Stimulated activated memory B cell treated with anti-CD40 and anti-IgM and Interleukin-4, amounts not matched to agents 10 μg/mL and 1 μg/mL and 100 μg/mL, for 72 hours (primary cell): ENCODE data around the gene WWOX.

Source experiments
- ATAC-seq: fragments of 150-1000 bp; cut with Tn5 transposase; 2 replicates; pipeline ENCODE4 v1.10.0; 2021
- H3K27ac Mint-ChIP-seq: one replicate; pipeline ENCODE4 v1.8.0; 2022; ENCODE audit warnings: mild to moderate bottlenecking, mixed read lengths
- H3K27me3 Mint-ChIP-seq: one replicate; pipeline ENCODE4 v1.8.0; 2022; ENCODE audit warnings: mixed read lengths
- H3K36me3 Mint-ChIP-seq: one replicate; pipeline ENCODE4 v1.8.0; 2022; ENCODE audit warnings: mixed read lengths
- H3K4me1 Mint-ChIP-seq: one replicate; pipeline ENCODE4 v1.8.0; 2022; ENCODE audit warnings: mixed read lengths
- H3K4me3 Mint-ChIP-seq: one replicate; pipeline ENCODE4 v1.8.0; 2022; ENCODE audit warnings: mild to moderate bottlenecking, moderate library complexity, mixed read lengths
- H3K9me3 Mint-ChIP-seq: one replicate; pipeline ENCODE4 v1.8.0; 2022; ENCODE audit warnings: mixed read lengths

Gene WWOX

DNA sequence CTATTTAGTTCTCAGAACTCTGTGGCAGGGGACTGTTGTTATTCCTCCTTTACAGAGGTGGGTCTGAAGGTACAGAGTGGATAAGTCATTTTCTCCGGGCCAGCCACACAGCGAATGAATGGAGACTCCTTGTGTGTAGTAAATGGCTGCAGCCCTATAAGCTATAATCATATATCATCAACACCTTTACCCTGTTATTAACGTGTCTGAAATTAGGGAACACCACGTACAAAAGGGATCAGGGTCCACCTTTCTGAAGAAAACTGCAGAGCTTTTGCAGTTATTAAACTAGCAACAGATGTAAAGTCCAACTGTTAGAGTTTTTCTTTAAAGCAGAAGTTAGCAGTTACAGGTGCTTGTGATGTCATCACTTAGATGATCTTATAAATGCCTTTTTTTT lies 804.4 kb downstream of the WWOX start:
- Mint-ChIP-seq H3K27me3 (peaks cover 5% of the 10 kb centered on the region), H3K27ac (no peak overlapping the region), H3K9me3 (no peaks in the 10 kb centered on the region), H3K4me1 (no peaks in the 10 kb centered on the region), H3K36me3 (peaks cover 5% of the 10 kb centered on the region), H3K4me3 (no peak overlapping the region)
- ATAC-seq: no peak

DNA sequence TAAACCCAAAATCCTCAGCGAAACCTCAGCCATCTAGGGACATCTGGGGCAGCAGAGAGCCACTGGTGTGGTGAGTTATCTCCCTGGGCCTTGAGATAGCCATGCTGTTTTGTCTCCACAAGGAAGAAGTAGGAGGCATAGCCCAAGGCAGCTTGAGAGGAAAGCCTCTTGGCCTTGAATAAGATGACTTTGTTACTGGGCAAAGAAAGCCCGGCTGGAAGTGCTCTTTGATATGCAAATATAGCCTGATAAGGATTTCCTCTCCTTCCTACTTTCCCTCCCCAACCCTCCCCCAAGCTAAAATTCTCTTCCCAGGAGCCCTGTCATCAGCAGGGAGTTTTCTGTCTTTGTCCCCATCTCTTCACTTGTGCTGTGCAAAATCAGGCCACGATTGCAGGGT lies 806.7 kb downstream of the WWOX start:
- Mint-ChIP-seq H3K36me3 (peaks cover 10% of the 10 kb centered on the region), H3K27ac (no peak overlapping the region), H3K9me3 (peaks cover 3% of the 10 kb centered on the region), H3K4me1 (no peaks in the 10 kb centered on the region), H3K27me3 (no peaks in the 10 kb centered on the region), H3K4me3 (no peak overlapping the region)
- no peak for ATAC-seq

DNA sequence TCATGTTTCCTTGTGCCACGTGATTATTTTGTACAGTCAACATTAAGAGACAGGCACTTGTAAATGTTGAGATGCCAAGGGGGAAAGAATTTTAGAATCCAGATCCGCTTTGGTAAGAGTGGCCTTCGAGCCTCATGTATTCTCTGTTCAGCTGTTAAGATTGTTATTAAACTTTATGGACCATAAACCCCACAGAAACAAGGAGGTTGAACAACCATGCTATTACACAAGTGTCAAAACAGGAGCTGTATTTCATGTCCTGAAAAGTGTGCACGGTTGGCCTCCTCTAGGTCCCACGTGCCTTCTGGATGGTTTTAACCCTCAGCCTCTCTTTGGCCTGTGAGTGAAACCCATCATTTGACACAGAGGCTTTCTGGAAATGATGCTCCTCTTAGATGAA lies 809.8 kb downstream of the WWOX start:
- H3K4me3 Mint-ChIP-seq: no peak overlapping the region
- H3K27ac Mint-ChIP-seq: no peak overlapping the region
- peaks cover 6% of the 10 kb centered on the region for H3K9me3 Mint-ChIP-seq
- no peak for ATAC-seq
- no peaks in the 10 kb centered on the region for H3K4me1 Mint-ChIP-seq
- H3K36me3 Mint-ChIP-seq: peaks cover 12% of the 10 kb centered on the region
- H3K27me3 Mint-ChIP-seq: no peaks in the 10 kb centered on the region

- H3K27ac Mint-ChIP-seq: no peak overlapping the region
- peaks cover 5% of the 10 kb centered on the region for H3K4me1 Mint-ChIP-seq
- H3K27me3 Mint-ChIP-seq: no peaks in the 10 kb centered on the region
- peaks cover 5% of the 10 kb centered on the region for H3K36me3 Mint-ChIP-seq
- peaks cover 7% of the 10 kb centered on the region for H3K9me3 Mint-ChIP-seq
- ATAC-seq: no peak
- H3K4me3 Mint-ChIP-seq: no peak overlapping the region
Measured at GRCh38 chr16:78915811-78916345, 816.4 kb downstream of the WWOX start.

DNA sequence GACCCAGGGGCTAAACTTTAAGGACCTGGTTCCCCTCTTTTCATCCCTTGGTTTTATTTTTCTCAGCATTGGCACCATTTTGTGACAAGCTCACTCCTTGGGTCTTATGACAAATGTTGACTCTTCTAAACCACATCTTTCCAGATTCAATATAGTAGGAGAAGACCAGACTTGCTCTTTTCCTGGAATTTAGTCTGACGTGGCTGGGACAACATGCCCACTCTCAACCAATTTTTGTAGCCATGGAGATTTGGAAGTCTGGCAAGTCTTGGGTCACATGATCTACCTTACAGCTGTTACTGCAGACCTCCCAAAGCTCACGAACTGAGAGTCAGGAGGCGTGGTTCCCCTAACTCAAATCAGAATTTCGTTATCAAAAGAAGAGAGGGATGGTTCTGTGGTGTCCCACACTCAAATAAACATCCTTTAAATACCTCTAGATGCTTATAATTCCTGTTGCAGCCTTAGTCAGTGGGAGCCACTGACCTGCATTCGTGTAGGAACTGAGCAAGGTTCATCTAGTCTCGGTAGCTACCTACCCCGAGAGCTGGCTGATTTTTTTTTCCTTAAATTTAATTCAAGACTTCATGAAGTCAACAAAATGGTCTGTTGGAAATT lies 817.6 kb downstream of the WWOX start:
- no peak overlapping the region for H3K27ac Mint-ChIP-seq
- ATAC-seq: no peak

GRCh38 chr16:78918805-78919305 lies 819.4 kb downstream of the WWOX start:
- H3K4me1 Mint-ChIP-seq: peaks cover 5% of the 10 kb centered on the region
- ATAC-seq: no peak
- H3K4me3 Mint-ChIP-seq: no peak overlapping the region
- H3K9me3 Mint-ChIP-seq: peaks cover 16% of the 10 kb centered on the region
- H3K27me3 Mint-ChIP-seq: no peaks in the 10 kb centered on the region
- no peak overlapping the region for H3K27ac Mint-ChIP-seq
- peaks cover 12% of the 10 kb centered on the region for H3K36me3 Mint-ChIP-seq

More for the DNA sequence above, 817.6 kb downstream of the WWOX start:
- peaks cover 12% of the 10 kb centered on the region for H3K9me3 Mint-ChIP-seq
- H3K4me1 Mint-ChIP-seq: peaks cover 5% of the 10 kb centered on the region
- H3K4me3 Mint-ChIP-seq: no peak overlapping the region
- peaks cover 5% of the 10 kb centered on the region for H3K36me3 Mint-ChIP-seq
- H3K27me3 Mint-ChIP-seq: no peaks in the 10 kb centered on the region

DNA sequence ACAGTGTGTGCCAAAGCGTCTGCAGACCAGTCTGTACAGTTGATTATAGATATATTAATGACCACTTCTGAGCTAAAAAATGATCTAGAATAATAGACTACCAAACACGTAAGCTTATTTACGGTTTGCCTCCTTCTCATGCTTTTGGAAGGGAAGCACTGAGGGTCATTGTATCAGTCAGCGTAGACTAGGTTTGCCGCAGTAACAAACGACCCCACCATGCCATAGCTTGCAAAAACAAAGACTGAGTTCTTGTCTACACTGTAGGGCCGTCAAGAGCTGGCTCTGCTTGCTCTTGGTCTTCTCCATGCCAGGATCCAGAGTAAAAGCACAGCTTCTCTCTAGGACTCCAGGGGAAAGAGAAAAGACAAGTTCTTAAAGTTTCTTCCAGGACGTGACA lies 820.4 kb downstream of the WWOX start:
- no peak for ATAC-seq
- H3K27ac Mint-ChIP-seq: no peak overlapping the region
- no peak overlapping the region for H3K4me3 Mint-ChIP-seq
- peaks cover 5% of the 10 kb centered on the region for H3K4me1 Mint-ChIP-seq
- H3K36me3 Mint-ChIP-seq: peaks cover 12% of the 10 kb centered on the region
- H3K9me3 Mint-ChIP-seq: peaks cover 12% of the 10 kb centered on the region
- H3K27me3 Mint-ChIP-seq: no peaks in the 10 kb centered on the region

DNA sequence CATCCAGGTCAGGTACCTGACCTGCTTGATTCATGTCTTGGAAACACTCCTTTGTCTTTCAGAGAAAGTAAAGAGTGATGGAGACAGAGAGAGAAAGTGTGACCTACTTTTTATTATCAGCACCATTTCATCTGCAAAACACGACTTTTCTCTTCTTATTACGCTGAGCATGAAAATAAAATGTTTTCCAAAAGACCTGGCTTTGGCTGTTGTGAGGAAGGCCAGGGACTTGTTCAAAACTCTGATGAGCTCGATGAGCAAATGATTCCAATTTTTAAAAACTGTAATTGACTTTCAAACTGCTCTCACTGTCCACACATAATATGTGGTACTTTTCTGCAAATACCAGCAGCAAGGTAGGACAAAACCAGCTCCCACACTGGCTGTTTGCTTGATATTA lies 821.2 kb downstream of the WWOX start:
- Mint-ChIP-seq H3K27ac (no peak overlapping the region), H3K27me3 (no peaks in the 10 kb centered on the region), H3K4me1 (peaks cover 5% of the 10 kb centered on the region), H3K4me3 (no peak overlapping the region), H3K36me3 (peaks cover 12% of the 10 kb centered on the region), H3K9me3 (peaks cover 12% of the 10 kb centered on the region)
- ATAC-seq: no peak

GRCh38 chr16:78925083-78925767 lies 825.8 kb downstream of the WWOX start:
- Mint-ChIP-seq H3K36me3 (peaks cover 12% of the 10 kb centered on the region), H3K4me1 (no peaks in the 10 kb centered on the region), H3K4me3 (no peak overlapping the region), H3K27me3 (no peaks in the 10 kb centered on the region), H3K9me3 (peaks cover 12% of the 10 kb centered on the region), H3K27ac (no peak overlapping the region)
- no peak for ATAC-seq

GRCh38 chr16:78926723-78927210 lies 827.3 kb downstream of the WWOX start:
- H3K36me3 Mint-ChIP-seq: peaks cover 6% of the 10 kb centered on the region
- peaks cover 8% of the 10 kb centered on the region for H3K27me3 Mint-ChIP-seq
- peaks cover 6% of the 10 kb centered on the region for H3K9me3 Mint-ChIP-seq
- no peak overlapping the region for H3K4me3 Mint-ChIP-seq
- H3K27ac Mint-ChIP-seq: no peak overlapping the region
- ATAC-seq: no peak
- H3K4me1 Mint-ChIP-seq: no peaks in the 10 kb centered on the region

DNA sequence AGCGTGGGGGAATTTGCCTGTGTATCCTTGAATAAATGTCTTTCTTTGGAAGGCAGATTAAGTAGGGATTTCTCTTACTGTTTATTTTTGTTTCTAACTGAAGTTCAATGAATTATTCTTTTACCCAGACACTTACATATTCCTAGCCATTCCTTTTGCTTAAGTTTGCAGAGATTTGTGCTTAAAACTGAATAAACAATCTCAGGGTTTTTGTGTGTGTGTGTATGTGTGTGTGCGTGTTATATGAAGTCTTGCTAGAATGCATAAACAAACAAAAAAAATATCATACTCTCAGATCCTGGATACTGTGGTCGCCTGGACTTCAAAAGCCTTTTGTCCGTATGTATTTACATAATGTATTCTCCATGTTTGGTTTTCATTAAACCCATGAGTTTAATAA lies 828.3 kb downstream of the WWOX start:
- ATAC-seq: no peak
- Mint-ChIP-seq H3K9me3 (peaks cover 3% of the 10 kb centered on the region), H3K36me3 (peaks cover 6% of the 10 kb centered on the region), H3K27me3 (peaks cover 8% of the 10 kb centered on the region), H3K27ac (no peak overlapping the region), H3K4me3 (no peak overlapping the region), H3K4me1 (no peaks in the 10 kb centered on the region)

GRCh38 chr16:78929841-78930240 lies 830.4 kb downstream of the WWOX start:
- Mint-ChIP-seq H3K27me3 (peaks cover 8% of the 10 kb centered on the region), H3K27ac (no peak overlapping the region), H3K36me3 (no peaks in the 10 kb centered on the region), H3K4me1 (peaks cover 4% of the 10 kb centered on the region), H3K9me3 (no peaks in the 10 kb centered on the region), H3K4me3 (no peak overlapping the region)
- no peak for ATAC-seq

- Mint-ChIP-seq H3K36me3 (no peaks in the 10 kb centered on the region), H3K27me3 (peaks cover 8% of the 10 kb centered on the region), H3K9me3 (no peaks in the 10 kb centered on the region), H3K27ac (no peak overlapping the region), H3K4me3 (no peak overlapping the region), H3K4me1 (peaks cover 5% of the 10 kb centered on the region)
- ATAC-seq: no peak
Measured at GRCh38 chr16:78930561-78930960, 831.1 kb downstream of the WWOX start.

- no peaks in the 10 kb centered on the region for H3K36me3 Mint-ChIP-seq
- peaks cover 5% of the 10 kb centered on the region for H3K4me1 Mint-ChIP-seq
- ATAC-seq: no peak
- H3K27ac Mint-ChIP-seq: no peak overlapping the region
- H3K27me3 Mint-ChIP-seq: peaks cover 8% of the 10 kb centered on the region
- H3K4me3 Mint-ChIP-seq: no peak overlapping the region
- H3K9me3 Mint-ChIP-seq: no peaks in the 10 kb centered on the region
Measured at GRCh38 chr16:78931267-78931666, 831.8 kb downstream of the WWOX start.

- no peak for ATAC-seq
- no peak overlapping the region for H3K4me3 Mint-ChIP-seq
- peaks cover 5% of the 10 kb centered on the region for H3K4me1 Mint-ChIP-seq
- H3K36me3 Mint-ChIP-seq: no peaks in the 10 kb centered on the region
- peaks cover 8% of the 10 kb centered on the region for H3K27me3 Mint-ChIP-seq
- no peaks in the 10 kb centered on the region for H3K9me3 Mint-ChIP-seq
- H3K27ac Mint-ChIP-seq: no peak overlapping the region
Measured at GRCh38 chr16:78931678-78932077, 832.2 kb downstream of the WWOX start.
